ENCODE results near the gene ARMH3.
"Not testable (repeated sequence)": the region's sequence is repeated elsewhere in the genome, so short reads cannot be mapped to it uniquely, and the experiment has no call there.

Gene ARMH3

GRCh38 chr10:102024799-102025198 lies 31.2 kb downstream of the ARMH3 start:
- H3K4me3 Mint-ChIP-seq: no peak overlapping the region
- ATAC-seq (replicated peaks) (no peak), DNase-seq (no peak)
- no peak overlapping the region for H3K27ac Mint-ChIP-seq
- no peaks in the 10 kb centered on the region for H3K27me3 Mint-ChIP-seq
- H3K36me3 Mint-ChIP-seq: peaks cover 25 to 32% of the 10 kb centered on the region in 2 donors
- no peaks in the 10 kb centered on the region for H3K9me3 Mint-ChIP-seq
- H3K4me1 Mint-ChIP-seq: peaks cover 3 to 4% of the 10 kb centered on the region in 2 donors

- DNase-seq (no peak), ATAC-seq (replicated peaks) (no peak)
- Mint-ChIP-seq H3K27ac (no peak overlapping the region), H3K4me3 (no peak overlapping the region), H3K36me3 (peaks cover 29 to 32% of the 10 kb centered on the region in 2 donors), H3K4me1 (peaks cover 3 to 9% of the 10 kb centered on the region in 2 donors), H3K9me3 (no peaks in the 10 kb centered on the region), H3K27me3 (no peaks in the 10 kb centered on the region)
These were observed 35.0 kb downstream of the ARMH3 start for GRCh38 chr10:102020938-102021337.

- Mint-ChIP-seq H3K4me3 (no peak overlapping the region), H3K27me3 (no peaks in the 10 kb centered on the region), H3K36me3 (peaks cover 24 to 38% of the 10 kb centered on the region in 2 donors), H3K4me1 (peaks cover 4 to 5% of the 10 kb centered on the region in 2 donors), H3K27ac (no peak overlapping the region), H3K9me3 (no peaks in the 10 kb centered on the region)
- ATAC-seq (replicated peaks): no peak
- no peak for DNase-seq
These were observed 38.7 kb downstream of the ARMH3 start for GRCh38 chr10:102017295-102017694.

- Mint-ChIP-seq H3K4me3 (no peak overlapping the region), H3K27me3 (no peaks in the 10 kb centered on the region), H3K27ac (no peak overlapping the region), H3K4me1 (peaks cover 4 to 9% of the 10 kb centered on the region in 2 donors), H3K36me3 (peaks cover 22 to 36% of the 10 kb centered on the region in 2 donors), H3K9me3 (no peaks in the 10 kb centered on the region)
- DNase-seq (no peak), ATAC-seq (replicated peaks) (no peak)
These were observed 39.6 kb downstream of the ARMH3 start for GRCh38 chr10:102016416-102016815.

- peaks cover 29 to 52% of the 10 kb centered on the region in 2 donors for H3K4me1 Mint-ChIP-seq
- DNase-seq (no peak), ATAC-seq (replicated peaks) (no peak)
- no peak overlapping the region for H3K4me3 Mint-ChIP-seq
- H3K27me3 Mint-ChIP-seq: no peaks in the 10 kb centered on the region
- H3K36me3 Mint-ChIP-seq: peaks cover 11 to 40% of the 10 kb centered on the region in 2 donors
- H3K27ac Mint-ChIP-seq: no peak overlapping the region
- no peaks in the 10 kb centered on the region for H3K9me3 Mint-ChIP-seq
These were observed 45.0 kb downstream of the ARMH3 start for GRCh38 chr10:102010961-102011360.

- no peaks in the 10 kb centered on the region for H3K9me3 Mint-ChIP-seq
- no peak overlapping the region for H3K4me3 Mint-ChIP-seq
- peak; percentile 43 for DNase-seq
- H3K27ac Mint-ChIP-seq: peak overlapping the region; percentile 48
- no peaks in the 10 kb centered on the region for H3K27me3 Mint-ChIP-seq
- H3K36me3 Mint-ChIP-seq: peaks cover 12 to 45% of the 10 kb centered on the region in 2 donors
- peak; percentile 74 to 76 for ATAC-seq (replicated peaks)
- peaks cover 32 to 60% of the 10 kb centered on the region in 2 donors for H3K4me1 Mint-ChIP-seq
These were observed 46.1 kb downstream of the ARMH3 start for GRCh38 chr10:102009801-102010425.

GRCh38 chr10:102007796-102008195 lies 48.2 kb downstream of the ARMH3 start:
- Mint-ChIP-seq H3K4me1 (peaks cover 34 to 70% of the 10 kb centered on the region in 2 donors), H3K27me3 (no peaks in the 10 kb centered on the region), H3K4me3 (peak overlapping the region in 1 of 2 donors; percentile 10), H3K36me3 (peaks cover 14 to 39% of the 10 kb centered on the region in 2 donors), H3K9me3 (no peaks in the 10 kb centered on the region), H3K27ac (peak overlapping the region; percentile 65)
- peak; percentile 87 for ATAC-seq (replicated peaks)
- DNase-seq: peak; percentile 29

GRCh38 chr10:102007031-102007430 lies 48.9 kb downstream of the ARMH3 start:
- peaks cover 16 to 43% of the 10 kb centered on the region in 2 donors for H3K36me3 Mint-ChIP-seq
- peak; percentile 11 to 17 for ATAC-seq (replicated peaks)
- not testable (repeated sequence) for H3K9me3 Mint-ChIP-seq, H3K4me3 Mint-ChIP-seq, DNase-seq, H3K27me3 Mint-ChIP-seq
- peaks cover 40 to 78% of the 10 kb centered on the region in 2 donors for H3K4me1 Mint-ChIP-seq
- peak overlapping the region; percentile 91 for H3K27ac Mint-ChIP-seq

- Mint-ChIP-seq H3K27ac (peak overlapping the region; percentile 81), H3K4me1 (peaks cover 44 to 74% of the 10 kb centered on the region in 2 donors), H3K4me3 (no peak overlapping the region), H3K9me3 (no peaks in the 10 kb centered on the region), H3K36me3 (peaks cover 20 to 40% of the 10 kb centered on the region in 2 donors), H3K27me3 (no peaks in the 10 kb centered on the region)
- ATAC-seq (replicated peaks) (no peak), DNase-seq (no peak)
These were observed 51.6 kb downstream of the ARMH3 start for GRCh38 chr10:102004376-102004775.

- Mint-ChIP-seq H3K36me3 (peaks cover 23 to 42% of the 10 kb centered on the region in 2 donors), H3K27ac (peak overlapping the region; percentile 71), H3K27me3 (no peaks in the 10 kb centered on the region), H3K4me1 (peaks cover 40 to 70% of the 10 kb centered on the region in 2 donors), H3K9me3 (no peaks in the 10 kb centered on the region), H3K4me3 (no peak overlapping the region)
- DNase-seq (no peak), ATAC-seq (replicated peaks) (no peak)
These were observed 52.4 kb downstream of the ARMH3 start for GRCh38 chr10:102003541-102003940.

GRCh38 chr10:102001435-102002068 lies 54.4 kb downstream of the ARMH3 start:
- ATAC-seq (replicated peaks) (peak; percentile 93 to 94), DNase-seq (peak; percentile 68)
- H3K36me3 Mint-ChIP-seq: peaks cover 28 to 55% of the 10 kb centered on the region in 2 donors
- H3K9me3 Mint-ChIP-seq: no peaks in the 10 kb centered on the region
- H3K4me3 Mint-ChIP-seq: peak overlapping the region; percentile 60 to 80
- peaks cover 38 to 72% of the 10 kb centered on the region in 2 donors for H3K4me1 Mint-ChIP-seq
- H3K27ac Mint-ChIP-seq: peak overlapping the region; percentile 95
- H3K27me3 Mint-ChIP-seq: no peaks in the 10 kb centered on the region

- Mint-ChIP-seq H3K4me1 (peaks cover 38 to 82% of the 10 kb centered on the region in 2 donors), H3K4me3 (no peak overlapping the region), H3K27ac (no peak overlapping the region), H3K9me3 (no peaks in the 10 kb centered on the region), H3K36me3 (peaks cover 44 to 68% of the 10 kb centered on the region in 2 donors), H3K27me3 (no peaks in the 10 kb centered on the region)
- ATAC-seq (replicated peaks) (no peak), DNase-seq (no peak)
These were observed 58.2 kb downstream of the ARMH3 start for GRCh38 chr10:101997803-101998202.

GRCh38 chr10:101995451-101996063 lies 60.4 kb downstream of the ARMH3 start:
- Mint-ChIP-seq H3K9me3 (no peaks in the 10 kb centered on the region), H3K4me3 (no peak overlapping the region), H3K36me3 (peaks cover 53 to 77% of the 10 kb centered on the region in 2 donors), H3K4me1 (peaks cover 21 to 63% of the 10 kb centered on the region in 2 donors), H3K27ac (peak overlapping the region; percentile 85), H3K27me3 (no peaks in the 10 kb centered on the region)
- DNase-seq (no peak), ATAC-seq (replicated peaks) (no peak)

- ATAC-seq (replicated peaks): no peak
These were observed 62.2 kb downstream of the ARMH3 start for GRCh38 chr10:101993651-101994200.

More at GRCh38 chr10:101993651-101994200, 62.2 kb downstream of the ARMH3 start:
- Mint-ChIP-seq H3K9me3 (no peaks in the 10 kb centered on the region), H3K4me1 (peaks cover 18 to 56% of the 10 kb centered on the region in 2 donors), H3K27ac (peak overlapping the region; percentile 76), H3K27me3 (no peaks in the 10 kb centered on the region), H3K36me3 (peaks cover 58 to 87% of the 10 kb centered on the region in 2 donors), H3K4me3 (no peak overlapping the region)
- DNase-seq: no peak
